ENCODE results near the gene SSH2. TPM values are rescaled to one million over a fixed set of nuclear protein-coding genes. Genes with fewer than 3 reads are reported as not detected.

SSH2 gene
- polyA plus RNA-seq, 1 donor from 2014 or later = 16.6 TPM

GRCh38 chr17:29640981-29641642 is 288.9 kb downstream of the SSH2 start:
- Histone ChIP-seq H3K27ac (ENCODE audit: low read length) (peak overlapping the region; percentile 45), H3K4me2 (ENCODE audit: low read length) (no peak overlapping the region), H3K79me2 (replicated peaks; ENCODE audit: insufficient read depth, low read length) (no peaks in the 10 kb centered on the region)

DNA sequence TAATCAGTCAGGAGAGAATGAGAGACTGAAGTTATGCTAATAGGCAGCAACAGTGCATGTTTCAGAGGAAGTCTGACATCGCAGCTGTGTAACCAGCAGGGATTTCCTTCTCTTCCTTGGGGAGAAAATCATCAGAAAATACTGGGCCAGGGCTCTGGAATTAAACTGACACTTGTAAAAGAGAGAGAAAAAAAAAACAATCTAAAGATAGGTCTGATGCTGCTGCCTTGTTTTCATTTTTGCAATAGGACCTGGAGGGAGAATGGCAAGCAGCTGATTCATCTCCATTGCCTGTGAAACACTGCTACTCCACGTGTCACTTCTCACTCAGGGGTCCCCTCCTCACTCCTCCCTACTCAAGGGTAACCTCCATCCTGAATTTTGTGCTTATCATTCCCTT is 289.6 kb downstream of the SSH2 start:
- H3K9me2 ChIP-seq (ENCODE audit: insufficient read depth, low read length) = no peaks in the 10 kb centered on the region
- H3K27me3 ChIP-seq (ENCODE audit: insufficient read depth, low read depth, low read length) = no peaks in the 10 kb centered on the region
- no peaks in the 10 kb centered on the region for H3K79me2 ChIP-seq (replicated peaks; ENCODE audit: insufficient read depth, low read length)
- H3K9me3 ChIP-seq (ENCODE audit: low read length) = no peaks in the 10 kb centered on the region
- H3K4me2 ChIP-seq (ENCODE audit: low read length) = no peak overlapping the region
- H3K9ac ChIP-seq (ENCODE audit: low read length) = no peak overlapping the region
- H3K27ac ChIP-seq (ENCODE audit: low read length) = peak overlapping the region; percentile 45
- H3F3A ChIP-seq (ENCODE audit: insufficient read depth, low read length, poor library complexity, severe bottlenecking) = no peaks in the 10 kb centered on the region
- H3K36me3 ChIP-seq (ENCODE audit: insufficient read depth, low read length) = no peaks in the 10 kb centered on the region
- H3K4me3 ChIP-seq (ENCODE audit: low read length) = peak overlapping the region; percentile 29
- H4K20me1 ChIP-seq (ENCODE audit: insufficient read depth) = no peaks in the 10 kb centered on the region
- H2AFZ ChIP-seq (ENCODE audit: low read depth, low read length) = no peak overlapping the region
- TF ChIP-seq RAD21 (conservative IDR thresholded peaks at IDR 0.05) = no peak
- TF ChIP-seq EP300 (conservative IDR thresholded peaks at IDR 0.05; ENCODE audit: poor library complexity, severe bottlenecking) = no peak
- TF ChIP-seq MXI1 (conservative IDR thresholded peaks at IDR 0.05; ENCODE audit: poor library complexity, severe bottlenecking) = peak; percentile 19
- TF ChIP-seq REST (IDR thresholded peaks at IDR 0.05; ENCODE audit: borderline replicate concordance) = no peak
- no peak for TF ChIP-seq SMC3 (conservative IDR thresholded peaks at IDR 0.05; ENCODE audit: poor library complexity)
- TF ChIP-seq TAF1 (IDR thresholded peaks at IDR 0.05; ENCODE audit: low read depth) = no peak

More at GRCh38 chr17:29640981-29641642, 288.9 kb downstream of the SSH2 start:
- Histone ChIP-seq H3F3A (ENCODE audit: insufficient read depth, low read length, poor library complexity, severe bottlenecking) (no peaks in the 10 kb centered on the region), H3K9me2 (ENCODE audit: insufficient read depth, low read length) (no peaks in the 10 kb centered on the region), H3K9me3 (ENCODE audit: low read length) (no peaks in the 10 kb centered on the region), H4K20me1 (ENCODE audit: insufficient read depth) (no peaks in the 10 kb centered on the region), H3K4me3 (ENCODE audit: low read length) (no peak overlapping the region), H3K36me3 (ENCODE audit: insufficient read depth, low read length) (no peaks in the 10 kb centered on the region), H2AFZ (ENCODE audit: low read depth, low read length) (no peak overlapping the region), H3K27me3 (ENCODE audit: insufficient read depth, low read depth, low read length) (no peaks in the 10 kb centered on the region), H3K9ac (ENCODE audit: low read length) (no peak overlapping the region)
- TF ChIP-seq RAD21 (conservative IDR thresholded peaks at IDR 0.05) (no peak), POLR2AphosphoS5 (IDR thresholded peaks at IDR 0.05) (no peak), SMC3 (conservative IDR thresholded peaks at IDR 0.05; ENCODE audit: poor library complexity) (no peak), REST (IDR thresholded peaks at IDR 0.05; ENCODE audit: borderline replicate concordance) (no peak), EZH2 (IDR thresholded peaks at IDR 0.05; ENCODE audit: borderline replicate concordance, insufficient read depth, low read length, poor library complexity, severe bottlenecking) (no peak), MXI1 (conservative IDR thresholded peaks at IDR 0.05; ENCODE audit: poor library complexity, severe bottlenecking) (no peak), TAF1 (IDR thresholded peaks at IDR 0.05; ENCODE audit: low read depth) (no peak), CTCF (IDR thresholded peaks at IDR 0.05; ENCODE audit: poor library complexity, severe bottlenecking) (no peak), EP300 (conservative IDR thresholded peaks at IDR 0.05; ENCODE audit: poor library complexity, severe bottlenecking) (no peak)

Measured in neural cell (in vitro differentiated cells).